Measurements from ENCODE around the gene MYO7A. TPM values are rescaled to one million over a fixed set of nuclear protein-coding genes. Genes with fewer than 3 reads are reported as not detected.
A peak's percentile ranks its signal among the peaks of the same experiment; 100 is the strongest.

MYO7A gene
- total and polyA plus RNA-seq, 3 experiments from 2014 or later, result 0.06 to 0.31 (median 0.20) TPM

DNA sequence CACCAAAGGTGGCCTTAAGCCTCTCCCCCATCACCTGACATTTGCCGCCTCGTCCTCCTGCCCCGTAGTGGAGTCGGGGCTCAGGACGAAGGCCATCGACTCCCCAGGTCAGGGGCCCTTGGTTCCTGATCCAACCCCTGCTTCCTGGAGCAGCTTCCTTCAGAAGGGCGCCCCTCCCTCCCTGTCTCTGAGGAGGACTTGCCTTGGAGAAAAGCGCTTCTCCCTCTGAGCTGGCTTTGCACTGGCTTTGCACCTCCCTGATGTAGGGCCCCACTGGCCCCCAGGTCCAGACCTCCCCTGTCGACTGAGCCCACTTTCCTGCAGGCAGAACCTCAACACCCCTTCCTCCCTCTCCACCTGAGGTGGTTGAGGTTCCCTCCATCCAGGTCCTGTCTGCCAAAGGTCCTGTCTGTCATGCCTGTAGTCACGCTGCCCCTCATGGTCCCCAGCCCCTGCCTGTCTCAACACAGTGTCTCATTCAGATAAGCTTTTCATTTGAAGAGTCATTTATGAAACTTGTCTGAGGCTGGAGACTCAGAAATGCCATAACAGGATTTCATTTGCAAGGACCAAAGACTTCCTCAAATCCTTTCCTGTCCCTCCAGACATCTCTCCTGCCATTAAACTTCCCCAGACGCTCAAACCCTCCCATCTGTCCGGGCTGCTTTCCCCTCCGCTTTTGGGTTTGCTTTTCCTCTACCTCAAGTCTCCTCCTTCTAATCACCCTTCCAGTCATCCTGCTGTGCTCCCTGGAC is 78.4 kb downstream of the MYO7A start:
- peak in 1 of 5 donors; percentile 12 for DNase-seq
- Histone ChIP-seq H3K4me3 (ENCODE audit: low read length) (no peak overlapping the region), H3K4me1 (ENCODE audit: insufficient read depth, low read length) (no peaks in the 10 kb centered on the region), H3K9me3 (ENCODE audit: low read length) (no peaks in the 10 kb centered on the region), H3K27me3 (ENCODE audit: insufficient read depth, low read length, poor library complexity, severe bottlenecking) (no peaks in the 10 kb centered on the region), H3K27ac (ENCODE audit: low read depth, low read length) (no peak overlapping the region), H3K36me3 (ENCODE audit: insufficient read depth, low read length) (no peaks in the 10 kb centered on the region)
- Mint-ChIP-seq H3K4me3 (no peak overlapping the region), H3K4me1 (no peaks in the 10 kb centered on the region), H3K27me3 (peaks cover 0 to 2% of the 10 kb centered on the region in 2 donors), H3K27ac (no peak overlapping the region), H3K9me3 (no peaks in the 10 kb centered on the region), H3K36me3 (no peaks in the 10 kb centered on the region)
- CTCF ChIA-PET, result no interaction called here
- POLR2A ChIA-PET, result no interaction called here

DNA sequence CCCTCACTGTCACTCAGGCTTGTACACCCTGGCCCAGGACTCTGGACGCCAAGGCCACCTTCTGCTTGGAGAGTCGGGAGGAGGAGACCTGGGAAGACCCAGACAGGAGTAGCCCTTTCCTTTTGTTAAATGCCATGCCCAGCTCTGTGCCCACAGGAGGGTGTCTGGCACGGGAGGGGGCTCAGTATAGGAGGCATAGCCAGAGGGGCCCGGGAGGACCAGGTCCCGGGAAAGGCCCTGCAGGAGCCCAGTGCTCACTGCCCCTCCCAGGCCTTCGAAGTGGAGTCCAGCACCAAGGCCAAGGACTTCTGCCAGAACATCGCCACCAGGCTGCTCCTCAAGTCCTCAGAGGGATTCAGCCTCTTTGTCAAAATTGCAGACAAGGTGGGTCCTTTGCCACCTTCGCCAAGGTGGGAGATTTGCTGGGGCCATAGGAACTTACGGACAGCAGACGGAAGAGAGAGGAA is 79.0 kb downstream of the MYO7A start:
- no peak overlapping the region for H3K4me3 ChIP-seq (ENCODE audit: low read length)
- no peaks in the 10 kb centered on the region for H3K9me3 ChIP-seq (ENCODE audit: low read length)
- H3K9me3 Mint-ChIP-seq, result no peaks in the 10 kb centered on the region
- no peaks in the 10 kb centered on the region for H3K27me3 ChIP-seq (ENCODE audit: insufficient read depth, low read length, poor library complexity, severe bottlenecking)
- H3K27ac ChIP-seq (ENCODE audit: low read depth, low read length), result no peak overlapping the region
- ChIA-PET POLR2A (no interaction called here), CTCF (no interaction called here)
- no peaks in the 10 kb centered on the region for H3K36me3 Mint-ChIP-seq
- H3K27me3 Mint-ChIP-seq, result peaks cover 0 to 2% of the 10 kb centered on the region in 2 donors
- H3K36me3 ChIP-seq (ENCODE audit: insufficient read depth, low read length), result no peaks in the 10 kb centered on the region
- H3K27ac Mint-ChIP-seq, result no peak overlapping the region
- H3K4me1 ChIP-seq (ENCODE audit: insufficient read depth, low read length), result no peaks in the 10 kb centered on the region
- DNase-seq, result no peak
- no peak overlapping the region for H3K4me3 Mint-ChIP-seq
- H3K4me1 Mint-ChIP-seq, result no peaks in the 10 kb centered on the region

DNA sequence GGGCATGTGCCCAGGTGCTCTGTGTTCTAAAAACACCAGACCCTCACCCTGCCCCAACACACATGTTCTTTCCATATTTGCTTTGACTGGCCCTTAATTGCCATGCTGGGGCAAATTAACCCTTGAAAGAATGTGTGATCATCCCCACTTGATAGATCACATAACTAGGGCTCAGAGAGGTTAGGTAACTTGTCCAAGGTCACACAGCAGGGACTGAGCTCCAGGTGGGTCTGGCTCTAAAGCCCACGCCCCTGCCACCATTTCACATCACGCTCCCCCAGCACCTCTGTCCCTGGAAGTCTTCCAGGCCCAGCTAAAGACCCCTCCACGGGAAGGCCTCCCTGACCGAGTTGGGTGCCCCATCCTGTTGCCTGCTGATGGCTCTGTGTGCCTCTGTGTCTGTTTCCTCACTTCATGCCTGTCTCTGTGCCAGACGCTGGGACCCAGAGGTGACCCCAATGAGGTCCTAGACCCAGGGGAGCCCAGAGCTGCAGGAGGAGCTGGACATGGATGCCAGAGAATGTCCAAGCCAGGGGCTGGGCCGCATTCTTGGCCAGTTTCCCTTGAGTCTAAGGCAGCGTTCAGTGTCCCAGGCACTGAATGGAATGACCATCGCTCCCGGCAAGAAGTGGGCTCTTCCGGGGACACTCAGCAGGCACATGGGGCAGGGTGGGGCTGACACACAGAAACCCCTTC is 79.7 kb downstream of the MYO7A start:
- no peaks in the 10 kb centered on the region for H3K36me3 ChIP-seq (ENCODE audit: insufficient read depth, low read length)
- no peak overlapping the region for H3K4me3 Mint-ChIP-seq
- no peak for DNase-seq
- H3K4me1 Mint-ChIP-seq, result no peaks in the 10 kb centered on the region
- H3K36me3 Mint-ChIP-seq, result no peaks in the 10 kb centered on the region
- H3K27ac Mint-ChIP-seq, result no peak overlapping the region
- no peaks in the 10 kb centered on the region for H3K27me3 ChIP-seq (ENCODE audit: insufficient read depth, low read length, poor library complexity, severe bottlenecking)
- no peaks in the 10 kb centered on the region for H3K9me3 ChIP-seq (ENCODE audit: low read length)
- H3K4me1 ChIP-seq (ENCODE audit: insufficient read depth, low read length), result no peaks in the 10 kb centered on the region
- peaks cover 0 to 5% of the 10 kb centered on the region in 2 donors for H3K27me3 Mint-ChIP-seq
- ChIA-PET POLR2A (no interaction called here), CTCF (no interaction called here)
- H3K4me3 ChIP-seq (ENCODE audit: low read length), result no peak overlapping the region
- no peak overlapping the region for H3K27ac ChIP-seq (ENCODE audit: low read depth, low read length)
- H3K9me3 Mint-ChIP-seq, result no peaks in the 10 kb centered on the region

DNA sequence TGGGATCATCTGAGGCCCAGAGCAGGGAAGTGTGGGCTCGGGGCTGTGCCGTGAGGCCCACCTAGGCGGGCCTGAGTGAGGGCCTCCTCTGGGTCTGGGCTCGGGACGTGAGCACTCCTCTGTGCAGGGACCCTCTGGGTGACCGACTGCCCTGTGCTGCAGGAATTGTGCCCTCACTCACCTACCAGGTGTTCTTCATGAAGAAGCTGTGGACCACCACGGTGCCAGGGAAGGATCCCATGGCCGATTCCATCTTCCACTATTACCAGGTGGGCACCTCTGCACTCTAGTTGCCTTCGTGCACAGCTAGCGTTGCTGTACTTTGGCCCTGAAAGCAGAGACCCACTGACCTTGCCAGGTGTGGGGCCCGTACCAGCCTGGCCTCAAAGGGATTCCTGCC is 80.5 kb downstream of the MYO7A start:
- CTCF ChIA-PET, result no interaction called here
- POLR2A ChIA-PET, result no interaction called here
- no peaks in the 10 kb centered on the region for H3K4me1 Mint-ChIP-seq
- peaks cover 0 to 5% of the 10 kb centered on the region in 2 donors for H3K27me3 Mint-ChIP-seq
- no peak overlapping the region for H3K27ac ChIP-seq (ENCODE audit: low read depth, low read length)
- no peaks in the 10 kb centered on the region for H3K36me3 Mint-ChIP-seq
- H3K4me3 Mint-ChIP-seq, result no peak overlapping the region
- H3K4me1 ChIP-seq (ENCODE audit: insufficient read depth, low read length), result no peaks in the 10 kb centered on the region
- no peaks in the 10 kb centered on the region for H3K27me3 ChIP-seq (ENCODE audit: insufficient read depth, low read length, poor library complexity, severe bottlenecking)
- DNase-seq, result no peak
- no peaks in the 10 kb centered on the region for H3K9me3 Mint-ChIP-seq
- H3K36me3 ChIP-seq (ENCODE audit: insufficient read depth, low read length), result no peaks in the 10 kb centered on the region
- no peak overlapping the region for H3K4me3 ChIP-seq (ENCODE audit: low read length)
- H3K27ac Mint-ChIP-seq, result no peak overlapping the region
- no peaks in the 10 kb centered on the region for H3K9me3 ChIP-seq (ENCODE audit: low read length)

DNA sequence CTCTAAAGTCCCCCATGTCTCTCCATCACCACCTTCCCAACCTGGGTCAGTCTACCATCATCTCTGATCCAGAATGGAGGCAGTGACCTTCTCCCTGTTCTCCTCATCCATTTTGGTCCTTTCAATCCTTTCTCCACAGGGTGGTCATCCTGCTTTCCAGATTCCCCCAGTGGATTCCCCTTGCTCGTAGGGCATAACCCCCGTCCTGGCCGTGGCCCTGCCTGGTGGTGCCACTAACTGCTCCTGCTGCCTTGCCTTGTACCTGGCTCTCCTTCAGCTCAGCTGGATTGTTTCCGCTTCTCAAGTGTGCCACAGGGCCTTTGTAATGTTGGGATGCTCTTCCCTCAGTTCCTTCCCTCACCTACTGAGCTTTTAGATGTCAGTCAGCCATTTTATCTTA is 81.6 kb downstream of the MYO7A start:
- Histone ChIP-seq H3K27me3 (ENCODE audit: insufficient read depth, low read length, poor library complexity, severe bottlenecking) (no peaks in the 10 kb centered on the region), H3K4me1 (ENCODE audit: insufficient read depth, low read length) (no peaks in the 10 kb centered on the region), H3K27ac (ENCODE audit: low read depth, low read length) (no peak overlapping the region), H3K9me3 (ENCODE audit: low read length) (no peaks in the 10 kb centered on the region), H3K36me3 (ENCODE audit: insufficient read depth, low read length) (no peaks in the 10 kb centered on the region), H3K4me3 (ENCODE audit: low read length) (no peak overlapping the region)
- H3K27ac Mint-ChIP-seq, result no peak overlapping the region
- no peak overlapping the region for H3K4me3 Mint-ChIP-seq
- ChIA-PET POLR2A (no interaction called here), CTCF (no interaction called here)
- H3K27me3 Mint-ChIP-seq, result peaks cover 0 to 5% of the 10 kb centered on the region in 2 donors
- no peak for DNase-seq
- no peaks in the 10 kb centered on the region for H3K36me3 Mint-ChIP-seq
- no peaks in the 10 kb centered on the region for H3K4me1 Mint-ChIP-seq
- no peaks in the 10 kb centered on the region for H3K9me3 Mint-ChIP-seq

DNA sequence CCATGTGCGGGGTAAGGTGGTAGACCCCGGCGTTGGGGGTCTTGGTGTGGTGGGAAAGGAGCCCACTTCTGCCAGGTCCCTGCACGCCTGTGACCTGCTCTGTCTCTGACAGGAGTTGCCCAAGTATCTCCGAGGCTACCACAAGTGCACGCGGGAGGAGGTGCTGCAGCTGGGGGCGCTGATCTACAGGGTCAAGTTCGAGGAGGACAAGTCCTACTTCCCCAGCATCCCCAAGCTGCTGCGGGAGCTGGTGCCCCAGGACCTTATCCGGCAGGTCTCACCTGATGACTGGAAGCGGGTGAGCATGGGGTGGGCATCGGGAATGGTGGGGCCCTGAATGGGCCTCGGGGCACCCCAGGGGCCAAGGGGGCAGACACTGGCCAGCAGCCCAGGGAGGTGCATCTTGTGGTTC is 83.0 kb downstream of the MYO7A start:
- Histone ChIP-seq H3K36me3 (ENCODE audit: insufficient read depth, low read length) (no peaks in the 10 kb centered on the region), H3K27ac (ENCODE audit: low read depth, low read length) (no peak overlapping the region), H3K4me3 (ENCODE audit: low read length) (no peak overlapping the region), H3K4me1 (ENCODE audit: insufficient read depth, low read length) (no peaks in the 10 kb centered on the region), H3K9me3 (ENCODE audit: low read length) (no peaks in the 10 kb centered on the region), H3K27me3 (ENCODE audit: insufficient read depth, low read length, poor library complexity, severe bottlenecking) (no peaks in the 10 kb centered on the region)
- no peaks in the 10 kb centered on the region for H3K36me3 Mint-ChIP-seq
- CTCF ChIA-PET, result no interaction called here
- no peak overlapping the region for H3K27ac Mint-ChIP-seq
- H3K27me3 Mint-ChIP-seq, result peaks cover 0 to 5% of the 10 kb centered on the region in 2 donors
- POLR2A ChIA-PET, result no interaction called here
- H3K9me3 Mint-ChIP-seq, result no peaks in the 10 kb centered on the region
- H3K4me3 Mint-ChIP-seq, result no peak overlapping the region
- no peak for DNase-seq
- H3K4me1 Mint-ChIP-seq, result no peaks in the 10 kb centered on the region

DNA sequence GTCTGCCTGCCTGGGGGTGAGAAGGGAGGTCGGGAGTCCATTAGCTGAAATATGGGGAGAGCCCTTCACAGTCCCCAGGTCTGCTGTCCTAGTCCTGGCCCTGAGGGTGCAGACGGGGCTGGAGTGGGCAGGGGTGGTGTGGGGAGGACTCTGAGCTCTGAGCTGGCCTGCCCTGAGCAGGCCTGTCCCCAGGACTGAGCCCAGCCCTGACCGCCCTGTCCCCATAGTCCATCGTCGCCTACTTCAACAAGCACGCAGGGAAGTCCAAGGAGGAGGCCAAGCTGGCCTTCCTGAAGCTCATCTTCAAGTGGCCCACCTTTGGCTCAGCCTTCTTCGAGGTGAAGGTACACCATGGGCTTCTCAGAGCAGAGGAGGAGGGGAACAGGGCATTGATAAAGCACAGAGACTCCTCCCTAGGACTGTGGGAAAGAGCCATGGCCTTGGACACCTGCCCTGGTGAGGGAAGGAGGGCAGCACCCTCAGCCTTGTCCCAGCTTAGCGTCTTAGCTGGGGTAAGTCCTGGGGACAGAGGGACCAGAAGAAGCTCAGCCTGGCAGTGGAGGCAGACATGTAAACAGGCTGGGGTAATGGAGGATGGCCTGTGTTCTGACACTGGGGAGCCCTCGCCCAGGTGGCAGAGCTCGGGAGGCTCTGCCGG is 83.7 kb downstream of the MYO7A start:
- H3K4me3 Mint-ChIP-seq, result no peak overlapping the region
- no peak for DNase-seq
- no peaks in the 10 kb centered on the region for H3K36me3 ChIP-seq (ENCODE audit: insufficient read depth, low read length)
- H3K4me3 ChIP-seq (ENCODE audit: low read length), result no peak overlapping the region
- no peaks in the 10 kb centered on the region for H3K4me1 Mint-ChIP-seq
- no peaks in the 10 kb centered on the region for H3K9me3 Mint-ChIP-seq
- no peaks in the 10 kb centered on the region for H3K36me3 Mint-ChIP-seq
- H3K27ac ChIP-seq (ENCODE audit: low read depth, low read length), result no peak overlapping the region
- POLR2A ChIA-PET, result no interaction called here
- H3K27ac Mint-ChIP-seq, result no peak overlapping the region
- H3K9me3 ChIP-seq (ENCODE audit: low read length), result no peaks in the 10 kb centered on the region
- CTCF ChIA-PET, result no interaction called here
- H3K4me1 ChIP-seq (ENCODE audit: insufficient read depth, low read length), result no peaks in the 10 kb centered on the region
- peaks cover 0 to 4% of the 10 kb centered on the region in 2 donors for H3K27me3 Mint-ChIP-seq
- no peaks in the 10 kb centered on the region for H3K27me3 ChIP-seq (ENCODE audit: insufficient read depth, low read length, poor library complexity, severe bottlenecking)

DNA sequence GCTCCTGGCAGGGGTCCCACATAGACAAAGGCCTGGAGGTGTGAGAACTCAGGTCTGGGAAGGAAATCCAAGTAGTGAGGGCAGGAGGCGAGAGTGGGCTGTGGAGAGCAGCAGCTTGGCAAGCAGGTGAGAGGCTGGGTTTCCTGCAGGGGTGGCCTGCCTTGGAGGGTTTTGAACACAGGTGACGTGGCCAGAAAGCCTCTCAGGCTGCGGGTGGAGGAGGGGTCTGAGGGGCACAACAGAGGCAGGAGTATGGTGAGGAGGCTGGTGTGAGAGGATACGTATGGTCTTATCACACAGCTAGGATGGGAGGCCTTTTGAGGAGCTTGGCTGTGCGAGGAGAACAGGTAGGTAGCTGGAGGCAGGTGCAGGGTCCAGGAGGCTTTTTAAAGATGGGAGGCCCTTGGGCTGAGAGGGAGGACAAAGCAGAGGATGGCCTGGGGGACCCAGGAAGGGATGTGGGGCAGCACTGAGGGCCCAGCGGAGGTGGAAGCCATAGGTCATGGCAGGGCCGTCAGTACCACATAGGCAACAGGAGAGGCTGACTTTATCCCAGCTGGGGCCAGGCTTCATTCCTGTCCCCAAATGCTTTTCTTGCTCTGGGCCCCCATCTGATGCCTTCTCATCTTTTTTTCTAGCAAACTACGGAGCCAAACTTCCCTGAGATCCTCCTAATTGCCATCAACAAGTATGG is 84.4 kb downstream of the MYO7A start:
- no peaks in the 10 kb centered on the region for H3K9me3 Mint-ChIP-seq
- no peaks in the 10 kb centered on the region for H3K36me3 Mint-ChIP-seq
- Histone ChIP-seq H3K4me1 (ENCODE audit: insufficient read depth, low read length) (no peaks in the 10 kb centered on the region), H3K4me3 (ENCODE audit: low read length) (no peak overlapping the region), H3K9me3 (ENCODE audit: low read length) (no peaks in the 10 kb centered on the region), H3K27ac (ENCODE audit: low read depth, low read length) (no peak overlapping the region), H3K36me3 (ENCODE audit: insufficient read depth, low read length) (no peaks in the 10 kb centered on the region), H3K27me3 (ENCODE audit: insufficient read depth, low read length, poor library complexity, severe bottlenecking) (no peaks in the 10 kb centered on the region)
- peaks cover 0 to 3% of the 10 kb centered on the region in 2 donors for H3K27me3 Mint-ChIP-seq
- ChIA-PET POLR2A (no interaction called here), CTCF (no interaction called here)
- no peak overlapping the region for H3K4me3 Mint-ChIP-seq
- no peak for DNase-seq
- H3K27ac Mint-ChIP-seq, result peak overlapping the region in 1 of 8 donors; percentile 23
- H3K4me1 Mint-ChIP-seq, result no peaks in the 10 kb centered on the region

All from CD8-positive, alpha-beta memory T cell (primary cell).